HEK293 (cell line): ENCODE data around the gene ZBTB1.

ENCODE experiments used
- CTCF ChIA-PET: fragments of 350-600 bp; formaldehyde crosslinking; extraction: SDS; loops from one replicate; lab custom pipeline; 2021; ENCODE audit warnings: antibody characterized with exemption; lab: Yijun Ruan, JAX
- POLR2A ChIA-PET: fragments of 300-600 bp; formaldehyde crosslinking; extraction: SDS; loops from one replicate; lab custom pipeline; 2020; ENCODE audit warnings: antibody characterized with exemption, inconsistent platforms; lab: Yijun Ruan, JAX
- H3K27ac ChIP-seq: fragments of 200-500 bp; sonication (Bioruptor generic); 2 replicates; pipeline ENCODE4 v1.5.1; 2014; ENCODE audit warnings: low read depth, low read length, control low read depth, inconsistent platforms; ENCODE audit errors: extremely low read depth
- H3K36me3 ChIP-seq, 2 experiments: fragments of 200-500 bp in 1 of 2; sonication (Bioruptor generic) in 1 of 2; 1 replicate in 1 of 2; 2 replicates in 1 of 2; pipeline ENCODE4 v1.5.1; 2014 to 2017; ENCODE audit warnings: inconsistent platforms in 2 of 2, low read length in 2 of 2; ENCODE audit not compliant: control insufficient read depth in 2 of 2, insufficient read depth in 1 of 2
- H3K4me1 ChIP-seq: fragments of 200-500 bp; sonication (Bioruptor generic); 2 replicates; pipeline ENCODE4 v1.5.1; 2014; ENCODE audit warnings: mild to moderate bottlenecking, low read length, inconsistent platforms; ENCODE audit not compliant: control insufficient read depth, insufficient read depth
- H3K4me3 ChIP-seq: 2 replicates; pipeline ENCODE4 v1.5.1; 2011; ENCODE audit warnings: low read depth, mild to moderate bottlenecking, control low read depth, low read length, moderate library complexity
- H3K9me3 ChIP-seq: fragments of 200-500 bp; sonication (Bioruptor generic); 2 replicates; pipeline ENCODE4 v1.5.1; 2014; ENCODE audit warnings: low read depth, low read length, inconsistent platforms; ENCODE audit not compliant: control insufficient read depth, insufficient read depth
- BCL6B ChIP-seq: fragments of 450-650 bp; formaldehyde crosslinking; IDR thresholded peaks from 2 replicates; pipeline ENCODE4 v1.5.1; 2017; ENCODE audit warnings: missing biosample characterization, missing genetic modification characterization
- KLF1 ChIP-seq: fragments of 450-650 bp; formaldehyde crosslinking; IDR thresholded peaks from 2 replicates; pipeline ENCODE4 v1.5.1; 2016; ENCODE audit warnings: missing biosample characterization, missing genetic modification characterization
- MYNN ChIP-seq: fragments of 450-650 bp; formaldehyde crosslinking; IDR thresholded peaks from 2 replicates; pipeline ENCODE4 v1.5.1; 2016; ENCODE audit warnings: missing biosample characterization, missing genetic modification characterization, borderline replicate concordance
- PBX3 ChIP-seq: sonication (generic); formaldehyde crosslinking; IDR thresholded peaks from 2 replicates; pipeline ENCODE4 v1.8.1; 2022; ENCODE audit warnings: mild to moderate bottlenecking, moderate library complexity, missing genetic modification reagents
- SP7 ChIP-seq: fragments of 450-650 bp; formaldehyde crosslinking; IDR thresholded peaks from 2 replicates; pipeline ENCODE4 v1.5.1; 2016; ENCODE audit warnings: missing biosample characterization, missing genetic modification characterization
- TRIM28 ChIP-seq: IDR thresholded peaks from 2 replicates; pipeline ENCODE4 v1.6.1; 2011; ENCODE audit warnings: low read length, control low read depth, borderline replicate concordance
- ZBTB7A ChIP-seq: fragments of 450-650 bp; formaldehyde crosslinking; IDR thresholded peaks from 2 replicates; pipeline ENCODE4 v1.5.1; 2016; ENCODE audit warnings: low read depth, missing biosample characterization, missing genetic modification characterization
- ZBTB8A ChIP-seq: fragments of 450-650 bp; formaldehyde crosslinking; IDR thresholded peaks from 2 replicates; pipeline ENCODE4 v1.5.1; 2016; ENCODE audit warnings: missing biosample characterization, missing genetic modification characterization
- ZFHX2 ChIP-seq: fragments of 450-650 bp; formaldehyde crosslinking; conservative IDR thresholded peaks from 2 replicates; pipeline ENCODE4 v1.5.1; 2016; ENCODE audit warnings: missing biosample characterization, missing genetic modification characterization
- ZNF114 ChIP-seq: fragments of 450-650 bp; formaldehyde crosslinking; IDR thresholded peaks from 2 replicates; pipeline ENCODE4 v1.5.0; 2017; ENCODE audit warnings: missing biosample characterization, missing genetic modification characterization
- ZNF157 ChIP-seq: fragments of 450-650 bp; formaldehyde crosslinking; IDR thresholded peaks from 2 replicates; pipeline ENCODE4 v1.5.1; 2016; ENCODE audit warnings: missing biosample characterization, missing genetic modification characterization
- ZNF24 ChIP-seq: fragments of 450-650 bp; formaldehyde crosslinking; IDR thresholded peaks from 2 replicates; pipeline ENCODE4 v1.5.1; 2016; ENCODE audit warnings: missing biosample characterization, missing genetic modification characterization
- ZNF354C ChIP-seq: fragments of 450-650 bp; formaldehyde crosslinking; IDR thresholded peaks from 2 replicates; pipeline ENCODE4 v1.5.1; 2016; ENCODE audit warnings: missing biosample characterization, missing genetic modification characterization, low read depth, borderline replicate concordance
- ZNF426 ChIP-seq: fragments of 450-650 bp; formaldehyde crosslinking; IDR thresholded peaks from 2 replicates; pipeline ENCODE4 v1.5.1; 2017; ENCODE audit warnings: missing biosample characterization, missing genetic modification characterization, mild to moderate bottlenecking, inconsistent platforms, moderate library complexity
- ZNF670 ChIP-seq: fragments of 450-650 bp; formaldehyde crosslinking; IDR thresholded peaks from 2 replicates; pipeline ENCODE4 v1.5.1; 2016; ENCODE audit warnings: missing biosample characterization, missing genetic modification characterization, low read depth
- ZNF707 ChIP-seq: fragments of 450-650 bp; formaldehyde crosslinking; IDR thresholded peaks from 2 replicates; pipeline ENCODE4 v1.5.1; 2016; ENCODE audit warnings: missing biosample characterization, missing genetic modification characterization
- ZNF791 ChIP-seq: fragments of 450-650 bp; formaldehyde crosslinking; IDR thresholded peaks from 2 replicates; pipeline ENCODE4 v1.5.1; 2016; ENCODE audit warnings: missing biosample characterization, missing genetic modification characterization
- ZNF792 ChIP-seq: fragments of 450-650 bp; formaldehyde crosslinking; IDR thresholded peaks from 2 replicates; pipeline ENCODE4 v1.5.1; 2016; ENCODE audit warnings: missing biosample characterization, missing genetic modification characterization
- ZNF837 ChIP-seq: fragments of 450-650 bp; formaldehyde crosslinking; IDR thresholded peaks from 2 replicates; pipeline ENCODE4 v1.5.1; 2016; ENCODE audit warnings: missing biosample characterization, missing genetic modification characterization
- TF ChIP-seq, protein P1 (sequence below): fragments of 450-650 bp; formaldehyde crosslinking; IDR thresholded peaks from 2 replicates; pipeline ENCODE4 v1.5.1; 2017; ENCODE audit warnings: missing biosample characterization, missing genetic modification characterization
- TF ChIP-seq, protein P2 (sequence below): fragments of 450-650 bp; formaldehyde crosslinking; IDR thresholded peaks from 2 replicates; pipeline ENCODE4; 2016; ENCODE audit warnings: missing biosample characterization, missing genetic modification characterization
- TF ChIP-seq, protein P3 (sequence below): fragments of 450-650 bp; formaldehyde crosslinking; IDR thresholded peaks from 2 replicates; pipeline ENCODE4 v1.5.1; 2017; ENCODE audit warnings: missing biosample characterization, missing genetic modification characterization
- TF ChIP-seq, protein P4 (sequence below): fragments of 450-650 bp; formaldehyde crosslinking; IDR thresholded peaks from 2 replicates; pipeline ENCODE4 v1.5.1; 2016; ENCODE audit warnings: missing biosample characterization, missing genetic modification characterization
- TF ChIP-seq, protein P5 (sequence below): fragments of 450-650 bp; IDR thresholded peaks from 2 replicates; pipeline ENCODE4 v1.5.1; 2018; ENCODE audit warnings: missing biosample characterization, missing genetic modification characterization

ZBTB1 gene

DNA sequence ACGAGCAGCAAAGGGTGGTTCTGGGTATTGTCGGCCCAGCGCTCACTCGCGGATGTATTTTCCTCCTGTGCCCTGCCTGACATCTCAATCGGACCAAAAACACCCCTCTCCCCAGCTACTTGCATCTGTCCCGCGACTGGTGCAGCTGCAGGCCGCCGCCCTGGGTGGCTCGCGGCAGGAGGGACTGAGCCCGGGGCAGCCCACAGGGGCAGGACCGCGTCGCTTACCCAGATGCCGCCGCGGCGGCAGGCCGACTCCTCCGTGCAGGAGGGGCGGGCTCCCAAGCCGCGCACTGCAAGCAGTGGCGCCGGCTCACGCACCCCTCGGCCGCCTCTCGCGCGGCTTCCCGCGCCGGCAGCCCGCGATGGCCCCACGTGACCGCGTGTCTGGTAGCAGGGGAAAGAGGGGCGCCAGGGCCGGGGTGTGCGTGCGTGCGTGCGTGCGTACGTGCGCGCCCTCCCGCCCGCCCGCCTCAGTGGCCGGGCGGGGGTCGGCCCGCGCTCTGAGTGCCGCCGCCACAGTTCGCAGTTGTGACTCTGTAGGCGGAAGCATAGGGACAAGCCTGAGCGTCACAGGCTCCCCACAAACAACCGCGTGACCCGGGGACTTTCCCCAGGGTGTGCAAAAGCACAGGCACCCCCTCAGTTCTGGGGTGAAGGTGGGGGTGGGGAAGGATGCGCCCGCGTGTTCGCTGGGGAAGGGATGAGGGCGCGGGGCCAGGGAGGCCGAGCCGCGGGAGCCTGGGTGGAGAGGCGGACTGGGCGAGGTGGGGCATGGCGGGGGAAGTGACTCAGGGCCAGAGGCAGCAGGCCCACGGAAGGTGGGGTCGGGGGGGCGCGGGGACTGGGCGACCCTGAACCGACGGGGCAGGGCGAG, 898 bp upstream of the ZBTB1 start, which contains the start of gene ZBTB25:
TSS of gene ZBTB25 (minus strand) at position 405 of the 876 bp plus-strand sequence. CDS start 13,305 bp downstream, outside the sequence.
- peak within 1 kb of the TSS; percentile 62 for H3K4me3 ChIP-seq
- CTCF ChIA-PET, result interaction anchor here (1.0 kb wide), 1 partner anchor 74 kb away, joined by 3 read pairs; no protein-coding TSS in a partner anchor
- peak within 1 kb of the TSS; percentile 99 for H3K27ac ChIP-seq
- peaks cover 0 to 7% of the 10 kb centered on the region in 2 experiments; a peak in 1 of 3 replicates for H3K36me3 ChIP-seq
- POLR2A ChIA-PET, result interaction anchor here (0.5 to 5.2 kb wide), 26 partner anchors 8 to 629 kb away, joined by 3 to 54 read pairs (median 4); partner anchors contain the start of genes HSPA2, MTHFD1 and SPTB
- H3K4me1 ChIP-seq, result peaks cover 23% of the 10 kb centered on the region
- no peaks in the 10 kb centered on the region for H3K9me3 ChIP-seq
- TF ChIP-seq, protein P1, sequence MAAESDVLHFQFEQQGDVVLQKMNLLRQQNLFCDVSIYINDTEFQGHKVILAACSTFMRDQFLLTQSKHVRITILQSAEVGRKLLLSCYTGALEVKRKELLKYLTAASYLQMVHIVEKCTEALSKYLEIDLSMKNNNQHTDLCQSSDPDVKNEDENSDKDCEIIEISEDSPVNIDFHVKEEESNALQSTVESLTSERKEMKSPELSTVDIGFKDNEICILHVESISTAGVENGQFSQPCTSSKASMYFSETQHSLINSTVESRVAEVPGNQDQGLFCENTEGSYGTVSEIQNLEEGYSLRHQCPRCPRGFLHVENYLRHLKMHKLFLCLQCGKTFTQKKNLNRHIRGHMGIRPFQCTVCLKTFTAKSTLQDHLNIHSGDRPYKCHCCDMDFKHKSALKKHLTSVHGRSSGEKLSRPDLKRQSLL (tag by site-specific recombination), result 0 out of 2 replicates have a peak, but pooled peaks have one; percentile 12
- TF ChIP-seq KLF1 (peak; percentile 80; the same call in 1 of the 2 replicates), SP7 (tag by site-specific recombination) (no peak; the same call in 1 of the 2 replicates), ZNF426 (no peak), ZFHX2 (tag by site-specific recombination) (peak; percentile 84), ZNF707 (no peak), BCL6B (no peak), ZNF792 (no peak), PBX3 (CRISPR knock-in tag) (peak; percentile 85; the same call in 1 of the 2 replicates), ZNF114 (no peak), ZNF837 (tag by site-specific recombination) (no peak), ZNF157 (tag by site-specific recombination) (no peak), ZNF791 (tag by site-specific recombination) (no peak), ZNF354C (no peak), ZBTB7A (no peak), MYNN (no peak), ZBTB8A (peak; percentile 72), ZNF670 (tag by site-specific recombination) (no peak), ZNF24 (tag by site-specific recombination) (0 out of 2 replicates have a peak, but pooled peaks have one; percentile 19), TRIM28 (no peak)
- TF ChIP-seq, protein P2, sequence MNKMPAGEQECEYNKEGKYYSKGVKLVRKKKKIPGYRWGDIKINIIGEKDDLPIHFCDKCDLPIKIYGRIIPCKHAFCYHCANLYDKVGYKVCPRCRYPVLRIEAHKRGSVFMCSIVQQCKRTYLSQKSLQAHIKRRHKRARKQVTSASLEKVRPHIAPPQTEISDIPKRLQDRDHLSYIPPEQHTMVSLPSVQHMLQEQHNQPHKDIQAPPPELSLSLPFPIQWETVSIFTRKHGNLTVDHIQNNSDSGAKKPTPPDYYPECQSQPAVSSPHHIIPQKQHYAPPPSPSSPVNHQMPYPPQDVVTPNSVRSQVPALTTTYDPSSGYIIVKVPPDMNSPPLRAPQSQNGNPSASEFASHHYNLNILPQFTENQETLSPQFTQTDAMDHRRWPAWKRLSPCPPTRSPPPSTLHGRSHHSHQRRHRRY (tag by site-specific recombination), result no peak
- TF ChIP-seq, protein P3, sequence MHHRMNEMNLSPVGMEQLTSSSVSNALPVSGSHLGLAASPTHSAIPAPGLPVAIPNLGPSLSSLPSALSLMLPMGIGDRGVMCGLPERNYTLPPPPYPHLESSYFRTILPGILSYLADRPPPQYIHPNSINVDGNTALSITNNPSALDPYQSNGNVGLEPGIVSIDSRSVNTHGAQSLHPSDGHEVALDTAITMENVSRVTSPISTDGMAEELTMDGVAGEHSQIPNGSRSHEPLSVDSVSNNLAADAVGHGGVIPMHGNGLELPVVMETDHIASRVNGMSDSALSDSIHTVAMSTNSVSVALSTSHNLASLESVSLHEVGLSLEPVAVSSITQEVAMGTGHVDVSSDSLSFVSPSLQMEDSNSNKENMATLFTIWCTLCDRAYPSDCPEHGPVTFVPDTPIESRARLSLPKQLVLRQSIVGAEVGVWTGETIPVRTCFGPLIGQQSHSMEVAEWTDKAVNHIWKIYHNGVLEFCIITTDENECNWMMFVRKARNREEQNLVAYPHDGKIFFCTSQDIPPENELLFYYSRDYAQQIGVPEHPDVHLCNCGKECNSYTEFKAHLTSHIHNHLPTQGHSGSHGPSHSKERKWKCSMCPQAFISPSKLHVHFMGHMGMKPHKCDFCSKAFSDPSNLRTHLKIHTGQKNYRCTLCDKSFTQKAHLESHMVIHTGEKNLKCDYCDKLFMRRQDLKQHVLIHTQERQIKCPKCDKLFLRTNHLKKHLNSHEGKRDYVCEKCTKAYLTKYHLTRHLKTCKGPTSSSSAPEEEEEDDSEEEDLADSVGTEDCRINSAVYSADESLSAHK (tag by site-specific recombination), result no peak
- TF ChIP-seq, protein P4, sequence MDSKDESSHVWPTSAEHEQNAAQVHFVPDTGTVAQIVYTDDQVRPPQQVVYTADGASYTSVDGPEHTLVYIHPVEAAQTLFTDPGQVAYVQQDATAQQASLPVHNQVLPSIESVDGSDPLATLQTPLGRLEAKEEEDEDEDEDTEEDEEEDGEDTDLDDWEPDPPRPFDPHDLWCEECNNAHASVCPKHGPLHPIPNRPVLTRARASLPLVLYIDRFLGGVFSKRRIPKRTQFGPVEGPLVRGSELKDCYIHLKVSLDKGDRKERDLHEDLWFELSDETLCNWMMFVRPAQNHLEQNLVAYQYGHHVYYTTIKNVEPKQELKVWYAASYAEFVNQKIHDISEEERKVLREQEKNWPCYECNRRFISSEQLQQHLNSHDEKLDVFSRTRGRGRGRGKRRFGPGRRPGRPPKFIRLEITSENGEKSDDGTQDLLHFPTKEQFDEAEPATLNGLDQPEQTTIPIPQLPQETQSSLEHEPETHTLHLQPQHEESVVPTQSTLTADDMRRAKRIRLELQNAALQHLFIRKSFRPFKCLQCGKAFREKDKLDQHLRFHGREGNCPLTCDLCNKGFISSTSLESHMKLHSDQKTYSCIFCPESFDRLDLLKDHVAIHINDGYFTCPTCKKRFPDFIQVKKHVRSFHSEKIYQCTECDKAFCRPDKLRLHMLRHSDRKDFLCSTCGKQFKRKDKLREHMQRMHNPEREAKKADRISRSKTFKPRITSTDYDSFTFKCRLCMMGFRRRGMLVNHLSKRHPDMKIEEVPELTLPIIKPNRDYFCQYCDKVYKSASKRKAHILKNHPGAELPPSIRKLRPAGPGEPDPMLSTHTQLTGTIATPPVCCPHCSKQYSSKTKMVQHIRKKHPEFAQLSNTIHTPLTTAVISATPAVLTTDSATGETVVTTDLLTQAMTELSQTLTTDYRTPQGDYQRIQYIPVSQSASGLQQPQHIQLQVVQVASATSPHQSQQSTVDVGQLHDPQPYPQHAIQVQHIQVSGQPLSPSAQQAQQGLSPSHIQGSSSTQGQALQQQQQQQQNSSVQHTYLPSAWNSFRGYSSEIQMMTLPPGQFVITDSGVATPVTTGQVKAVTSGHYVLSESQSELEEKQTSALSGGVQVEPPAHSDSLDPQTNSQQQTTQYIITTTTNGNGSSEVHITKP (tag by site-specific recombination), result peak; percentile 94
- TF ChIP-seq, protein P5, sequence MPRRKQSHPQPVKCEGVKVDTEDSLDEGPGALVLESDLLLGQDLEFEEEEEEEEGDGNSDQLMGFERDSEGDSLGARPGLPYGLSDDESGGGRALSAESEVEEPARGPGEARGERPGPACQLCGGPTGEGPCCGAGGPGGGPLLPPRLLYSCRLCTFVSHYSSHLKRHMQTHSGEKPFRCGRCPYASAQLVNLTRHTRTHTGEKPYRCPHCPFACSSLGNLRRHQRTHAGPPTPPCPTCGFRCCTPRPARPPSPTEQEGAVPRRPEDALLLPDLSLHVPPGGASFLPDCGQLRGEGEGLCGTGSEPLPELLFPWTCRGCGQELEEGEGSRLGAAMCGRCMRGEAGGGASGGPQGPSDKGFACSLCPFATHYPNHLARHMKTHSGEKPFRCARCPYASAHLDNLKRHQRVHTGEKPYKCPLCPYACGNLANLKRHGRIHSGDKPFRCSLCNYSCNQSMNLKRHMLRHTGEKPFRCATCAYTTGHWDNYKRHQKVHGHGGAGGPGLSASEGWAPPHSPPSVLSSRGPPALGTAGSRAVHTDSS (tag by site-specific recombination), result no peak
